ENCODE results near the gene FBXO28.

FBXO28 gene

DNA sequence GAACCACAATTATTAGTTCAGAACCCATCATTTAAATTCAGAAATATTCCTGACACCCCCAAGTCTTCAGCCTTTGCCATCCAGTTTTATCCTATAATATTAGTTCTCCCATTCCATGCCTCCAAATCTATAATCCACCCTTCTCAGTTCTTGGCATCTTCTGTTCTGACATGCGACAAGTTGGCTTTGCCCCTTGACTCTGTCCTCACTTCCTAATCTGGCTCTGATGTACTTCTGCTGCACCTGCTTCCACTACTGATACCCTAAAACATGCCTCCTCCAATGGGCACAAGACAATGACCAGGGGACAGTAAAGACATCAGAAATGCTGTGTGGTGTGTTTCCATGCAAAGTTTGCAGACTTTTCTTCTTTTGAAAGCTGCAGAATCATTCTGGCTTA is 17.1 kb upstream of the FBXO28 start:
- DNase-seq, result no peak

DNA sequence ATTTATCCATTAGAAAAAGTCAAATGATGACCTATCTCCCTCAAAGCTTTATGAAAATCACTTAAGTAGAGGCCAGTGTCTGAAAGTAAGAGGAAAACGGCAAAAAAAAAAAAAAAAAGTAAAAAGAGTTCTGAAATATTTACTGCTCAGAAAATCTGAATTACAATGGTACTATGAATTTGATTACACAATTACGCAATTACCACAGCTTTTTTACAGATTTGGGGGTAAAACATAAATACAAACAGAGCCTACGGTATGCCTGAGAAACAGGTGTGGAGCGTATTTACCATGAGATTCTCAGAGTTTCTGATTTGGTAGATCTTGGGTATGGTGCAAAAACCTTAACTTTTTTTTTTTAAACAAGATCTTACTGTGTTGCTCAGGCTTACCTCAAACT is 15.9 kb upstream of the FBXO28 start:
- no peak for DNase-seq

DNA sequence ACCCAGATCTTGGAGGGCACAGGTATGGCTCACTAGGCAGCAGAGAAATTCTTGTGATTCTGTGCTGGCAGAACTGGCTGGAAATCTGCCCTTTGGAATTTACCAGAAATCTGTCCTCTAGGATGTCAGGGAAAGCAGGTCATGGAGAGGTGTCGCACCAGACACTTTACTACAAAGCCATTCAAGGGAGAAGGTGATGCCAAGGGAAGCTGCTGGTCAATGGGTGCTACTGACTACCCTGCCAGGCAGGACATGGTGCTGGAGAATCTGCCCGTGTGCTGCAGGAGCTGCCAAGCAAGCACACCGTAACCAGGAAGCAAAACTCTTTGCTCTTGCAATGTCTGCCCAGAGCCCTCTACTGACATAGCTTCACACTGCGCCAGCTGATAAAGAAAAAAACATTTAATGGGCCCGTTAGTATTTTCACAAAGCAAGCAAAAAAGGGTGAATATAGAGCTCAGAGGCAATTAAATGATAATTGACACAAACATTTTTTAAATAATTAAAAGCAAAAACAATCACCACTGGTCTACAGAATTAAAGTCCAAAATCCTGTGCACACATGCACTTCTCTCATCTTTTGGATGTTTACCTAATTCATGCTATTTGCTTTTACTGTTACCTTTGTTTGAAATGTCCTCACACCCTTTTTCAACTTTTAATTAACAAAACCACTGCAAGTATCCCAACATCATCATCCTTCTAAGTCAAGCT is 7.2 kb upstream of the FBXO28 start:
- no peak for DNase-seq

DNA sequence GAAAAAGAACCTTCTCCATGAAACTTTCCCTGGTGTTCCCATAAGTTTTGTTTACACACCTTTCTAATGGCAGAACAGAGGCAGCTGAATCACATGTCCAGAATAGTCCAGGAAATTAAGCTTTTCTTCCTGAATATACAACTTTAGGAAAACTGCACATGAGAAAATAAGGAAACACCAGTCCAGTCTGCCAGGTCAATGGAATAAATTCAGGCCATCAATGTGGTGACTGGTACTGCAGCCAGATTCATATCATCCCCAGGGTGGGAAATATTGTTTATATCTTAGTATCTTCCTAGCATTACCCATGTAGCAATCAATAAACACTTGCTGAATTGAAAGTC is 6.7 kb upstream of the FBXO28 start:
- DNase-seq, result no peak

DNA sequence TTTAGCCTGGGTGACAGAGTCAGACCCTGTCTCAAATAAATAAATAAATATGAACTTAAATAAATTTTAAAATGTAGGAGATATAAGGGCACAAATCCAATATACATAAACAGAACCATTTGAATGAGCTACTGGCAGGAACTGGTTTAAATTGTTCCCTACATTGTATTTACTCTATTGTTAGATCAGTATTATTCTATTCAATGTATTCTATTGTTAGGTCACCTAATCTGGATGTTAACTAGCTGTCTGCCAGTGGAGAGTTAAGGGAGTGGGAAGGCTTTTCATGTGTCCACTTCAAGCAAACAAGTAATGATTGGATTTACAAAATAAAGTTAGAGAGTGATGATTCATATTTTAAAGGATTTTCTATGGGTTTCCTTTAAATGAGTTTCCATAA is 4.9 kb upstream of the FBXO28 start:
- no peak for DNase-seq

DNA sequence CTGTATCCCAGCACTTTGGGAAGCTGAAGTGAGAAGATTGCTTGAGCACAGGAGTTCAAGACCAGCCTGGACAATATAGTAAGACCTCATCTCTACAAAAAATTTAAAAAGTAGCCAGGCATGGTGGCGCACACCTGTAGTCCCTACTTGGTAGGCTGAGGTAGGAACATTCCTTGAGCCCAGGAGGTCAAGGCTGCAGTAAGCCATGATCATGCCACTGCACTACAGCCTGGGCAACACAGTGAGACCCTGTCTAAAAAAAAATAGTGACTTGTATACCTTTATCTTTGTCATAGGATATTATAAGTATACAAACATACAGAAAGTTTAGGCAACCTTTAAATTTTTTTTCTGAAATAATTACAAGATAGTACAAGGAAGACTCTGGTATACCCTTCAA is 3.9 kb upstream of the FBXO28 start:
- DNase-seq, result no peak

DNA sequence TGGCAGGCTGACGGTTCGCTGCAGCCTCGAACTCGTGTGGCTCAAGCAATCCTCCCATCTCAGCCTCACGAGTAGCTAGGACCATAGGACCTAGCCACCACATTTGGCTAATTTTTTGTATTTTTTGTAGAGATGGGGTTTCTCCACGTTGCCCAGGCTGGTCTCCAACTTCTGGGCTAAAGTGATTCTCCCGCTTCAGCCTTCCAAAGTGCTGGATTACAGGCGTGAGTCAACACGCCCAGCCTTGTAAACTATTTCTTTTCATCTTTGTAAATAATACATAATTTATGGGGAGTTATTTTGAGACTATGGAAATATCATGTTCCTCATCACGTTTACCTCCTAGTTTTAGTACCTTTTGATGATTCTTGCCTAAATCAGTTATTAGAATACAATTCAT is 906 bp upstream of the FBXO28 start:
- no peak for DNase-seq

DNA sequence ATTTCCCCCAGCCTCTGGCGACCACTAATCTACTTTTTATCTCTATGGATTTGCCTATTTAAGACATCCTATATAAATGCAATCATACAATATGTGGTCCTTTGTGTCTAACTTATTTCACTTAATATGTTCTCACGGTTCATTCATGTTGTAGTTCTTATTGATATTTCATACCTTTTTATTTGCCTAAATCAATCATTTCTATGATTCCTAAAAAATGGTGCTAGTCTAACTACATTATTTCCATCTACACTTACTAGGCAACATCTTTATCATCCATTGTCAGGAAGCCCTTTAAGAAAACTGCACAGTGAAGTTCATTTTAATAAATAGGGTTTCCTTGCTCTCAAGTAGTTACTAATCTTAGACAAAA is 380 bp upstream of the FBXO28 start:
- no peak for DNase-seq

DNA sequence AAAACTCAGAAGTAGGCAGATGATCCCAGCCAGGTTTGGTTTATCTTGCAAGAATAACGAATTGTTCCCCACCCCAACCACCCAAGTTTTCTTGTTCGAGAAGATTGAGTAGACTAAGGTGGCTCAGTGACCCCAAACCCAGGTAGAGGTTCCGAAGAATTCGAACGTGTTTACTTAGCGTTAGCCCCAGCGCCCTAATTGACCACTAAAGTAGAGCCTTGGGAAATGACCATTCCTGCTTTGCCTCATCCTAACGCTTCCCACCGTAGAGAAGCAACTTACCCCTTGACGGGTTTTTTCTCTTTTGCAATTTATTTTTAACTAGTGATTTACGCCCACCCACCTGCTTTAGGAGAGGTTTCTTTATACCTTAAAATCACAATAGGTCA is 870 bp downstream of the FBXO28 start:
- DNase-seq, result no peak

DNA sequence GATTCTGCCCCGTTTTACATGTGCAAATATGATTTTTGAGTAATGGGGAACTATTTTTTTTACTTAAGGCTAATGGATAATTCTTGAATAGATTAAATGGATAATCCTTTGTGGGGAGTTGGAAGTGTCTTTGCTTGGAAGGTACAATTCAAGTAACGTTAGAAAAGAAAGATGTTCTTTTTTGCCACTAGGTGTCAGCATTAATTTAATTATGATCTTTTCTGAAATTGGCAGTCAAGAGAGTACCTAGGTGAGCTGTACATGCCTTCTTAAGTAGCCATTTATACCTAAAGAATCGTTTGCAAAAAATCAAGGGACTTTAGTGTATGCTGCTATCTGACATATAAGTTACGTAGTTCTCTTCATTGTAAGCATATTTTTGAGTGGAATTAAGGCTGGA is 2.2 kb downstream of the FBXO28 start:
- no peak for DNase-seq

DNA sequence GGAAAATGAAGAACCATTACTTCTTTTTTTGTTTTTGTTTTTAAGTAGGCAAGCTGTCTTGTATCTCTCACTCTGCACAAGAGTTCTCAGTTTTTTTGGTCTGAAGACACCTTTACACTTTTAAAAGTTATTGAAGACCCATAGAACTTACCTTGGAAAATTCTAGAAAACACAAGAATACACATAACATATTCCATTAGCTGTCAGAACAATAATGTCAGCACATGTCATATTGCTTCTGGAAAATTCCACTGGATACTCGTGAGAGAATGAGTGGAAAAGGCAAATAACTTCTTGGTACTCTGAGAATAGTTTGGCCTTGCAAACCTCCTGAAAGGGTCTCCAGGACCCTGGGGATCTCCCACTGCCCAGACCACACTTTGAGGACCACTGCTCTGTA is 4.8 kb downstream of the FBXO28 start:
- DNase-seq, result no peak

DNA sequence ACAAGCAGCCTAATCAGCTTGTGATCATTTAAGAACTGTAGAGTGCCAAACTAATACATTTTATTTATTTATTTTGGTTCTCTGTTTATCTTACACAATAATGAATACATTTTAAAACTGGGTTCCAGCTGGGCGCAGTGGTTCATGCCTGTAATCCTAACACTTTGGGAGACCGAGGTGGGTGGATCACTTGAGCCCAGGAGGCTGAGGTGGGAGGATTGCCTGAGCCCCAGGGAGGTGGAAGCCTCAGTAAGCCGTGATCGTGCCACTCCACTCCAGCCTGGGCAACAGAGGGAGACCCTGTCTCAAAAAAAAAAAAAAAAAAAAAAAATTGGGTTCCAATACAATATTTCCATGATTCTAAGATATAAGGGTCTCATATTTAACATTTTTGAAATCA is 9.2 kb downstream of the FBXO28 start:
- DNase-seq, result no peak

DNA sequence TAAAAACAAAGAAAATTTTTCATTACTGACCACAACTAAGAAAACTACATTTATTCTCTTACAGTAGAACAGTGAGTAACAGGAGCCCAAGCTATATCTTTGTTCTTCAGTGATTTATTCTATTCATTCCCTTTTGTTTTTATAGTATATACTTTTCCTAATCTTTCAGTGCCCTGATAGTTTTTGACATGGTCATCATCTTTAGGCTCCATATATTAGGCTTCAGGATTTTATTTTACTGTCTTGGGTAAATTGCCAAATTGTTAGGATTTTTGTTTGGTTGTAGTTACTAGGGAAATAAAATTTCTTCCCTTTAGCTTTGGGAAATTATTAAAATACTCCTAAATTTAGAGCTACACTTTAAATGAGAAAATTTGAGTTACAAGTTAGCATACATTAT is 10.3 kb downstream of the FBXO28 start:
- DNase-seq, result no peak

DNA sequence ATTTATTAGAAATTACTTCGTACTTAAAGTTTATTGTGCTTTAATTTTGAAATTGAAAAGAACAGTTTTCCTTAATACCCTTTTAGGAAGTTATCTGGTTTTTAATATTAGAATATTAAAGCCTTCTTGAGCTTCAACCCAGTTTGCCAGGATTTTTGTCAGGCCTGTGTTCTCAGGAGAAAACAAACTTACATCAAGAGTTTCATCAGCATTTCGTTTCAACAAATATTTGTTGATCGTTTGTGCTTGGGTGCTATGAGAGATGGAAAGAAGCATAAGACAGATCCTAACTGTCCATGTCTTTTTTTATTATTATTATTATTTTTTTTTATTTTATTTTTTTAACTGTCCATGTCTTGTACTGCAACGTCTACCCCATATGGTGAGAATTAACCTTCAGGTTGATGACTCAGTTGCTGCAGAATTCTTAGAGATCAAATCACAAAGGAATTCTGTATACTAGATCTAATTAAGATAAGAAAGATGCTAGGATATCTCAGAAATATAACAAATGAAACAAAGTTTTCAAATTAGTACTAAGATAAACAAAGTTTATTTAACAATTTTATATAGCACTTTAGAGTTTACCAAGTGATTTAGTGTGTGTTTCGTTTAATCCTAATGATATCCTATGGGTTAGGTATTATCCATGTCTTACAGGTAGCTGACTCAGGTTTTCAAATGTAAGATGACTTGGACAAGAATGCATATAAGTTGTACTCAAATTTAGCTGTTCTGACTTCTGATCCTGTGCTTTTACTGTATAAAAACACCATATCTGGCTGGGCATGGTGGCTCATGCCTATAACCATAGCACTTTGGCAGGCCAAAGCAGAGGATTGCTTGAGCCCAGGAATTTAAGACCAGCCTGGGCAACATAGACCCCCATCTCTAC is 14.3 kb downstream of the FBXO28 start:
- DNase-seq, result no peak

DNA sequence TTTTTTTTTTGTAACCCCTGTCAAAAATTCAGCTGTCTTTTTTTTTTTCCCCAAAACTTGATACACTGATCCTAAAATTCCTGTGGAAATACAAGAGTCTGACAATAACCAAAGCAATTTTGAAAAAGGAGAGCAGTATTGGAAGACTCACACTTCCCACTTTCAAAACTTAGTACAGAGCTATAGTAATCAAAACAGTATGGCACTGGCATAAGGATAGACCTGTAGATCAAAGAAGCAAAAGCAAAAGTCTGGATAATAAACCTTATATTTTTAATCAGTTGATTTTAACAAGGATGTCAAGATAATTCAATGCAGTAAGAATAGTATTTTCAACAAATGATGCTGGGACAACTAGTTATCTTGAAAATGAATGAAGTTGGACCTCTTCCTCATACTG is 17.3 kb downstream of the FBXO28 start:
- DNase-seq, result no peak

DNA sequence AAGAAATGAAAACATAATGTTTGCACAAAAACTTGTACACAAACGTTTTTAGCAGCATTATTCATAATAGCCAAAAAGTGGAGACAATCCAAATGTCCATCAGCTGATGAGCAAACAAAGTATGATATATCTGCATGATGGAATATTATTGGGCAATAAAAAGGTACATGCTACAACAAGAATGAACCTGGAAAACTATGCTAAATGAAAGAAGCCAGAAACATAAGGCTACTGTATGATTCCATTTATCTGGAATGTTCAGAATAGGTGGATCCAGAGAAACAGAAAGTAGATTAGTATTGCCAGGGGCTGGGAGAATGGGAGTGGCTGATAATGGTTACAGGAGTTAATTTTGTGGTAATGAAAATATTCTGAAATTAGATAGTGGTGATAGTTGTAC is 19.0 kb downstream of the FBXO28 start:
- no peak for DNase-seq

DNA sequence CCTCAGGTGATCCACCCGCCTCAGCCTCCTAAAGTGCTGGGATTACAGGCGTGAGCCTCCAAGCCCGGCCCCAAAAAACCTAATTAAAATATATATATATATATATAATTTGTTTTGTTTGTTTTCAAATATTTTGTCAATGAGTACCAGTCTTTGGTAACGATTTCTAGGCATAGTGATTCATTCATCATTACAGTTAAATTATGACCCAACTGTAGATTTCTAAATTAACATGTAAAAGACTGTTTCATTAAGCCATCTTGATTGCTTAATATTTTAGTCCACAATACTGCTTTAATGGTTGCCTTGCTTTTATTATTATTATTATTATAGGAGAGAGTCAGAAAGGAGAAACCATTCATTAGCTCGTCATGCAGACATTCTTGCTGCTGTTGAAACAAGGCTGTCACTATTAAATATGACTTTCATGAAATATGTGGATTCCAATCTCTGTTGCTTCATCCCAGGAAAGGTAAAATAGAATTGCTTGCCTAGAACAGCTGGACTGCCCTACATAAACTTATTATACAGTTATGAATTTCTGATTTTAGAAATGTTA is 19.9 kb downstream of the FBXO28 start:
- no peak for DNase-seq

DNA sequence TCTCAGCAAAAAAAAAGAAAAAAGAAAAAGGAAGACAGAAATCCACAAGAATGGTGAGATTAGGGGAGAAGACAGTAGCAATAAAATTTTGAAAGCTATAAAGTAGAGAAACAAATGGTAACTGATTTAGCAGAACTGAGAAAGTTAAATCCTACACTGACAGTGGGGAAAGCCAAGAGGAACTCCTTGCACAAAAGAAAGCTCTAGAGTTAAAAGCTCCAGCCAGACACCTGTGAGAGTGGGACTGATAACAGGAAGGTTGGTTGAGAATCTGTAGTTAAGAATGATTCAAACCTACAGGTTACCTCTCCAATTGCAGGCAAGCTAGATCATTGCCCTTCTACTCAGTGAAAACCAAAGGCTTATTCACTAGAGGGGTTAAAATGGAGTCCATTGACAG is 23.6 kb downstream of the FBXO28 start:
- no peak for DNase-seq

DNA sequence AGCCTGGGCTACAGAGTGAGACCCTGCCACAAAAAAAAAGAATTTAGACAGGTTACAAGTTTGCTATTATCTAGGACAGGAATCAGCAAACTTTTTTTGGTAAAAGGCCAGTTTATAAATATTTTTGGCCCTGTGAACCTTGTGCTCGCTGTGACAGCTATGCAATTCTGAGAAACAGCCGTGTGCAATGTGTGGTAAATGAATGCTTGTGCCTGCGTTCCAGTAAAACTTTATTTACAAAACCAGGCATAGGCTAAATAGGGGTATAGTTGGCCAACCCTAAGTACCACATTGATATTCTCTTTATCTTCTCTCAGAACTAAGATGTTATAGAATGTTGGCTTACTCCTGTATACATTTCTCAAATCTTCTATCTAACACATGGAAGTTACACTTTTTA is 24.3 kb downstream of the FBXO28 start:
- DNase-seq, result no peak

DNA sequence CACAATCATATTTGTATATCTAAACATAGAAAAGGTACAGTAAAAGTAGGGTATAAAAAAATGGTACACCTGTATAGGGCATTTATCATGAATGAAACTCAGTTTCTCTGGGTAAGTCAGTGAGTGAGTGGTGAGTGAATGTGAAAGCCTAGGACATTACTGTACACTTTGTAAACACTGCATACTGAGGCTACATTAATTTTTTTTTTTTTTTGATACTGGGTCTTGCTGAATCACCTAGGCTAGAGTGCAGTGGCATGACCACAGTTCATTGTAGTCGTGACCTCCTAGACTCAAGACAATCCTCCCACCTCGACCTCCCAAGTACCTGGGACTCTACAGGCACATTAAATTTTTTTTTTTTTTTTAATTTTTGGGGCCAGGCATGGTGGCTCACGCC is 27.8 kb downstream of the FBXO28 start:
- DNase-seq, result no peak

DNA sequence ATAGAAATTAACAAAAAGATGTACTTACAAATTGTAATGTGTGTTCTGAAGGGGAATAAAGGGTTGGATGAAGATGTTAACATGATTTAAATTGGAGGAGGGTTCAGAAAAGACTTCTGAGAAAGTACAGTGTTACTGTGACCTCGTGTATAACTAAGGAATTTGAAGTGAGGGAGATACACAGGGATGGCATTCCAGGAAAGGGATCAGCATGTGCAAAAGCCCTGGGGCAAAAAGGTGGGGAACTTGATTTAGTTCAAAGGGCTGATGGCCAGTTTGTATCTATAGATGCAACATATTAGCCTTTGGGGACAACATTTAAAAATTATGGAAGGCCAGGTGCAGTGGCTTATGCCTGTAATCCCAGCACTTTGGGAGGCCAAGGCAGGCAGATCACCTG is 35.8 kb downstream of the FBXO28 start:
- DNase-seq, result no peak

DNA sequence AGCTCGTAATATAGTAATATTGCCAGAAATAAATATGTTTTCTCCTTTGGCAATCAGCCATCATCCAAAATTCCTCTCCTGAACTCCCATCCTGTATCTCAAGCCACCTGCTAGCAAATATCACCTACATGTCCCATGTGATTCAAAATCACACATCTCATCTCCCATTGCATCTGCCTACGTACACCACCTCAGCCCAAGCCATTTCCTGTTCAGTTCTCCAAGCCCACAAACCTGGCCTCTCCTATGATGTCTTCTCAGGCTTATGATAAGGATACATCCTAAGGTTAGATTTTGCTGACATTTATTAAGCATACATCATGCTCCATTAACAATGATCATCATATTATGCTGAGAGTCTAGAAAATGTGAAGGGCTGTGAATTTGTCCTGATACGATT is 37.2 kb downstream of the FBXO28 start:
- DNase-seq, result no peak

DNA sequence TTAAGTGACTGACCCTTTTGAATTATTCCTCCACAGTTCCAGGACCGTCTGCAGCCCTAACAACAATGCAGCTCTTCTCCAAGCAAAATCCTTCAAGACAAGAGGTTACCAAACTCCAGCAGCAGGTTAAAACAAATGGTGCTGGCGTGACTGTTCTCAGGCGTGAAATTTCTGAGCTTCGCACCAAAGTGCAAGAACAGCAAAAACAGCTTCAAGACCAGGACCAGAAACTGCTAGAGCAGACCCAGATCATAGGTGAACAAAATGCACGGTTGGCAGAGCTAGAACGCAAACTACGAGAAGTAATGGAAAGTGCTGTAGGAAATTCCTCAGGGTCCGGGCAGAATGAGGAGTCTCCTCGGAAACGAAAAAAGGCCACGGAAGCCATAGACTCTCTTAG is 43.4 kb downstream of the FBXO28 start:
- no peak for DNase-seq

DNA sequence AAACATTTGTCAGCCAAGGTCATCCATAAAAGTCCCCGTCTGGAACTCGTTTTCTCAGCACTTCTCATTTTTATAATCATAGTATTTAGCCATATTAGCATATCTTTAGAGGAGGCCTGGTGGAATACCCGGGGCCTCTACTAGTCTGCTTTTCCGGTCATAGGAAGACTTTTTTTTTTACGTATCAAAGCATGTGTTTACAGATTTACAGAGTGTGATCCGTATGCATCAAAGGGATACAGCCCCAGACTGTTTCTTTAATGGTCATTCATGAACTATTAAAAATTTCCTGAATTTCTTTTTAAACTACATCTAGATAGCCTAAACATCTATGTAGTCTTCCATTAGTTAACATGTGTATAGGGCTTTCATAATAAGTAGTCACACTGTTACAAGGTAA is 45.6 kb downstream of the FBXO28 start:
- no peak for DNase-seq
